Mammary epithelial cell (primary cell): Measurements from ENCODE around the gene CNDP2.

Experiments
- CTCF ChIP-seq, 2 donors: IDR thresholded peaks in 1 of 2; conservative IDR thresholded peaks in 1 of 2; 2 replicates each; pipeline ENCODE4 v1.5.1; 2011 to 2012; ENCODE audit warnings: inconsistent platforms in 2 of 2, low read length in 2 of 2, mild to moderate bottlenecking in 2 of 2, control low read depth in 1 of 2, low read depth in 1 of 2; ENCODE audit not compliant: insufficient read depth in 1 of 2; ENCODE audit errors: extremely low read depth in 1 of 2
- EZH2 ChIP-seq: IDR thresholded peaks from 2 replicates; pipeline ENCODE4 v1.6.1; 2012; ENCODE audit warnings: low read length, inconsistent platforms, borderline replicate concordance

GRCh38 chr18:74503137-74503536 lies 7.0 kb downstream of the CNDP2 start:
- TF ChIP-seq CTCF (conservative IDR thresholded peaks at IDR 0.05 in 1 of 2, IDR thresholded peaks at IDR 0.05 in 1 of 2; ENCODE audit: extremely low read depth in 1 of 2, insufficient read depth in 1 of 2, low read depth in 1 of 2, low read length in 2 of 2): no peak
- TF ChIP-seq EZH2: no peak
